ENCODE measurements around the gene ZNF462. TPM values are rescaled to one million over a fixed set of nuclear protein-coding genes. Genes with fewer than 3 reads are reported as not detected.

The ZNF462 gene
- total RNA-seq, 2 experiments from 2014 or later, result 1.1 to 1.3 TPM

GRCh38 chr9:106945727-106946660 is 83.0 kb downstream of the ZNF462 start:
- H3K27me3 Mint-ChIP-seq, result no peaks in the 10 kb centered on the region

GRCh38 chr9:106947106-106947900 is 84.3 kb downstream of the ZNF462 start:
- H3K9me3 Mint-ChIP-seq, result no peaks in the 10 kb centered on the region
- DNase-seq, result no peak
- Histone ChIP-seq H3K4me1 (ENCODE audit: insufficient read depth, low read length) (no peaks in the 10 kb centered on the region), H3K9me3 (ENCODE audit: control insufficient read depth in 1 of 2, insufficient read depth in 1 of 2, low read length in 2 of 2) (no peaks in the 10 kb centered on the region), H3K27me3 (ENCODE audit: control insufficient read depth in 1 of 2, insufficient read depth in 2 of 2, low read length in 2 of 2) (no peaks in the 10 kb centered on the region), H3K36me3 (ENCODE audit: insufficient read depth, low read length) (no peaks in the 10 kb centered on the region), H3K4me3 (ENCODE audit: low read length) (no peak overlapping the region), H3K27ac (ENCODE audit: low read depth in 1 of 2, low read length in 2 of 2) (no peak overlapping the region)
- no peaks in the 10 kb centered on the region for H3K36me3 Mint-ChIP-seq (ENCODE audit: low read depth)
- H3K4me3 Mint-ChIP-seq, result no peak overlapping the region
- no peak overlapping the region for H3K27ac Mint-ChIP-seq
- POLR2A ChIA-PET, result no interaction called here
- no peak for ATAC-seq (ENCODE audit: poor library complexity)
- no peaks in the 10 kb centered on the region for H3K4me1 Mint-ChIP-seq (ENCODE audit: low read depth)
- no peak for TF ChIP-seq CTCF (IDR thresholded peaks at IDR 0.05)
- intact Hi-C loops (cut with DNase I, micrococcal nuclease), result no loop called here
- no peaks in the 10 kb centered on the region for H3K27me3 Mint-ChIP-seq
- CTCF ChIA-PET, result no interaction called here

More at GRCh38 chr9:106945727-106946660, 83.0 kb downstream of the ZNF462 start:
- no peak for TF ChIP-seq CTCF (IDR thresholded peaks at IDR 0.05)
- H3K36me3 ChIP-seq (ENCODE audit: insufficient read depth, low read length), result no peaks in the 10 kb centered on the region
- DNase-seq (no peak), ATAC-seq (ENCODE audit: poor library complexity) (no peak)
- POLR2A ChIA-PET, result no interaction called here
- CTCF ChIA-PET, result no interaction called here
- H3K4me1 ChIP-seq (ENCODE audit: insufficient read depth, low read length), result no peaks in the 10 kb centered on the region
- Mint-ChIP-seq H3K27ac (no peak overlapping the region), H3K36me3 (ENCODE audit: low read depth) (no peaks in the 10 kb centered on the region), H3K4me3 (no peak overlapping the region), H3K9me3 (no peaks in the 10 kb centered on the region), H3K4me1 (ENCODE audit: low read depth) (no peaks in the 10 kb centered on the region)
- no peak overlapping the region for H3K27ac ChIP-seq (ENCODE audit: low read depth in 1 of 2, low read length in 2 of 2)
- no peaks in the 10 kb centered on the region for H3K9me3 ChIP-seq (ENCODE audit: control insufficient read depth in 1 of 2, insufficient read depth in 1 of 2, low read length in 2 of 2)
- H3K4me3 ChIP-seq (ENCODE audit: low read length), result no peak overlapping the region
- intact Hi-C loops (cut with DNase I, micrococcal nuclease), result no loop called here
- no peaks in the 10 kb centered on the region for H3K27me3 ChIP-seq (ENCODE audit: control insufficient read depth in 1 of 2, insufficient read depth in 2 of 2, low read length in 2 of 2)

GRCh38 chr9:106953174-106953573 is 90.2 kb downstream of the ZNF462 start:
- no peak for DNase-seq
- H3K27me3 Mint-ChIP-seq, result no peaks in the 10 kb centered on the region
- CTCF ChIA-PET, result no interaction called here
- no peaks in the 10 kb centered on the region for H3K4me1 ChIP-seq (ENCODE audit: insufficient read depth, low read length)
- no peak overlapping the region for H3K27ac ChIP-seq (ENCODE audit: low read depth in 1 of 2, low read length in 2 of 2)
- POLR2A ChIA-PET, result no interaction called here
- H3K27me3 ChIP-seq (ENCODE audit: control insufficient read depth in 1 of 2, insufficient read depth in 2 of 2, low read length in 2 of 2), result no peaks in the 10 kb centered on the region
- no peak overlapping the region for H3K4me3 ChIP-seq (ENCODE audit: low read length)
- TF ChIP-seq CTCF (IDR thresholded peaks at IDR 0.05), result no peak
- H3K36me3 Mint-ChIP-seq (ENCODE audit: low read depth), result no peaks in the 10 kb centered on the region
- H3K4me1 Mint-ChIP-seq (ENCODE audit: low read depth), result peaks cover 6% of the 10 kb centered on the region
- ATAC-seq (ENCODE audit: poor library complexity), result no peak
- no peak overlapping the region for H3K27ac Mint-ChIP-seq
- no peak overlapping the region for H3K4me3 Mint-ChIP-seq
- H3K9me3 Mint-ChIP-seq, result no peaks in the 10 kb centered on the region
- H3K36me3 ChIP-seq (ENCODE audit: insufficient read depth, low read length), result no peaks in the 10 kb centered on the region
- no peaks in the 10 kb centered on the region for H3K9me3 ChIP-seq (ENCODE audit: control insufficient read depth in 1 of 2, insufficient read depth in 1 of 2, low read length in 2 of 2)
- intact Hi-C loops (cut with DNase I, micrococcal nuclease), result loop anchor here in 1 of 2 experiments (10.0 kb wide), 1 partner anchor 198 kb away; no protein-coding TSS in a partner anchor
